ENCODE data around the gene PRR15L.

DNA sequence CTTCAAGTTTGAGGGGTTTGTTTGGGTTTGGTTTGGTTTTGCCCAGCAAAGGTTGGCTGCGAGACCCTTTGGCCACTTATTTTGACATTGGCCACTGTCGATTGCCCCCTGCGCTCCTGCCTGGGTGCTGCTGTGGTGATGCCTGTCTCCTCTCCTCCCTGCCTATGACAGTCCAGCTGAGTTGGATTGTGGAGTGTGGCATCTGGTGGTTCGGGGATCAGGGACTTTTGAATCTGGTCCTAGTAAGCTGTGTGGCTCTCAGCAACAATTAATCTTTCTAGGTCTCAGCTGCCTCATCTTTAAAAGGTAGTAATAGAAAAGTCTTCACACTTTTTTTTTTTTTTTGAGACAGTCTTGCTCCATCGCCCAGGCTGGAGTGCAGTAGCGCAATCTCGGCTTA lies 40.4 kb upstream of the PRR15L start:
- TF ChIP-seq, protein P1, sequence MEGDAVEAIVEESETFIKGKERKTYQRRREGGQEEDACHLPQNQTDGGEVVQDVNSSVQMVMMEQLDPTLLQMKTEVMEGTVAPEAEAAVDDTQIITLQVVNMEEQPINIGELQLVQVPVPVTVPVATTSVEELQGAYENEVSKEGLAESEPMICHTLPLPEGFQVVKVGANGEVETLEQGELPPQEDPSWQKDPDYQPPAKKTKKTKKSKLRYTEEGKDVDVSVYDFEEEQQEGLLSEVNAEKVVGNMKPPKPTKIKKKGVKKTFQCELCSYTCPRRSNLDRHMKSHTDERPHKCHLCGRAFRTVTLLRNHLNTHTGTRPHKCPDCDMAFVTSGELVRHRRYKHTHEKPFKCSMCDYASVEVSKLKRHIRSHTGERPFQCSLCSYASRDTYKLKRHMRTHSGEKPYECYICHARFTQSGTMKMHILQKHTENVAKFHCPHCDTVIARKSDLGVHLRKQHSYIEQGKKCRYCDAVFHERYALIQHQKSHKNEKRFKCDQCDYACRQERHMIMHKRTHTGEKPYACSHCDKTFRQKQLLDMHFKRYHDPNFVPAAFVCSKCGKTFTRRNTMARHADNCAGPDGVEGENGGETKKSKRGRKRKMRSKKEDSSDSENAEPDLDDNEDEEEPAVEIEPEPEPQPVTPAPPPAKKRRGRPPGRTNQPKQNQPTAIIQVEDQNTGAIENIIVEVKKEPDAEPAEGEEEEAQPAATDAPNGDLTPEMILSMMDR (IDR thresholded peaks at IDR 0.05) = no peak
- TF ChIP-seq POLR2A (IDR thresholded peaks at IDR 0.05) (no peak), POLR2AphosphoS5 (IDR thresholded peaks at IDR 0.05) (no peak), EP300 (IDR thresholded peaks at IDR 0.05) (no peak)

Measured in upper lobe of left lung (tissue), 4 donors.